H1 (cell line): ENCODE data around the gene LYRM7. TPM values are rescaled to one million over a fixed set of nuclear protein-coding genes. Genes with fewer than 3 reads are reported as not detected.

ENCODE experiments used
- RAD21 ChIP-seq, 2 experiments: IDR thresholded peaks in 1 of 2; conservative IDR thresholded peaks in 1 of 2; 2 replicates each; pipeline ENCODE4 v1.6.1; 2011; ENCODE audit warnings: low read depth in 2 of 2, low read length in 2 of 2, improper control_type of control experiment in 1 of 2, inconsistent platforms in 1 of 2, mild to moderate bottlenecking in 1 of 2, moderate library complexity in 1 of 2
- RXRA ChIP-seq: IDR thresholded peaks from 2 replicates; pipeline ENCODE4 v1.6.1; 2011; ENCODE audit warnings: low read depth, mild to moderate bottlenecking, low read length, moderate library complexity; ENCODE audit not compliant: insufficient read depth
- polyA plus RNA-seq, 7 experiments: library from polyadenylated mRNA; depleted of rRNA in 3 of 7; stranded (reverse) in 5 of 7; unstranded in 2 of 7; fragments of >200 nt in 5 of 7; fragments of 200-250 nt in 2 of 7; gene quantifications; 1 replicate in 5 of 7; 2 replicates in 1 of 7; 4 replicates in 1 of 7; pipeline versions ENCODE4 v1.2.1 to v1.2.3, GENCODE V29; 2011 to 2013; ENCODE audit warnings: missing spikeins in 2 of 7, mixed read lengths in 2 of 7
- total RNA-seq: library from RNA; stranded (reverse); fragmentation: NEBNext Ultra II Directional; extraction: Animal tissue kit (Norgen Biotek cat#: 25700); gene quantifications from 2 replicates; pipeline ENCODE4 v1.2.1, GENCODE V29; 2021
- TF ChIP-seq, protein P1 (sequence below): fragments of 300-600 bp; sonication (generic); IDR thresholded peaks from 2 replicates; pipeline ENCODE4 v1.7.1; 2012; ENCODE audit warnings: low read length, moderate library complexity, mild to moderate bottlenecking, inconsistent platforms; ENCODE audit not compliant: insufficient replicate concordance

The LYRM7 gene
- total and polyA plus RNA-seq, 2 of the 8 experiments (the other 6 are each of a cell fraction or from before 2014, with no cell fraction given) = 1.9 to 12.6 TPM

DNA sequence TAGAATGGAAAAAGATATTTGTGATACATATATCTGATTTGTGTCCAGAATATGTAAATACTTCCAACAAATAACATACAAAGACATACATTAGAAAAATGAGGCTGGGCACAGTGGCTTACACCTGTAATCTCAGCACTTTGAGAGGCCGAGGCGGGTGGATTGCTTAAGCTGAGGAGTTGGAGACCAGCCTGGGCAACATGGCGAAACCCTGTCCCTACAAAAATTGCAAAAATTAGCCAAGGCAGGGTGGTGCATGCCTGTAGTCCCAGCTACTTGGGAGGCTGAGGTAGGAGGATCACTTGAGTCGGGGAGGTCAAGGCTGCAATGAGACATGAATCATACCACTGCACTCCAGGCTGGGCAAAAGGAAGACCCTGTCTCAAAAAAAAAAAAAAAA lies 47.0 kb downstream of the LYRM7 start (continued):
- TF ChIP-seq RAD21 (IDR thresholded peaks at IDR 0.05 in 1 of 2, conservative IDR thresholded peaks at IDR 0.05 in 1 of 2; ENCODE audit: low read depth in 2 of 2, low read length in 2 of 2) (no peak), RXRA (no peak)
- TF ChIP-seq, protein P1, sequence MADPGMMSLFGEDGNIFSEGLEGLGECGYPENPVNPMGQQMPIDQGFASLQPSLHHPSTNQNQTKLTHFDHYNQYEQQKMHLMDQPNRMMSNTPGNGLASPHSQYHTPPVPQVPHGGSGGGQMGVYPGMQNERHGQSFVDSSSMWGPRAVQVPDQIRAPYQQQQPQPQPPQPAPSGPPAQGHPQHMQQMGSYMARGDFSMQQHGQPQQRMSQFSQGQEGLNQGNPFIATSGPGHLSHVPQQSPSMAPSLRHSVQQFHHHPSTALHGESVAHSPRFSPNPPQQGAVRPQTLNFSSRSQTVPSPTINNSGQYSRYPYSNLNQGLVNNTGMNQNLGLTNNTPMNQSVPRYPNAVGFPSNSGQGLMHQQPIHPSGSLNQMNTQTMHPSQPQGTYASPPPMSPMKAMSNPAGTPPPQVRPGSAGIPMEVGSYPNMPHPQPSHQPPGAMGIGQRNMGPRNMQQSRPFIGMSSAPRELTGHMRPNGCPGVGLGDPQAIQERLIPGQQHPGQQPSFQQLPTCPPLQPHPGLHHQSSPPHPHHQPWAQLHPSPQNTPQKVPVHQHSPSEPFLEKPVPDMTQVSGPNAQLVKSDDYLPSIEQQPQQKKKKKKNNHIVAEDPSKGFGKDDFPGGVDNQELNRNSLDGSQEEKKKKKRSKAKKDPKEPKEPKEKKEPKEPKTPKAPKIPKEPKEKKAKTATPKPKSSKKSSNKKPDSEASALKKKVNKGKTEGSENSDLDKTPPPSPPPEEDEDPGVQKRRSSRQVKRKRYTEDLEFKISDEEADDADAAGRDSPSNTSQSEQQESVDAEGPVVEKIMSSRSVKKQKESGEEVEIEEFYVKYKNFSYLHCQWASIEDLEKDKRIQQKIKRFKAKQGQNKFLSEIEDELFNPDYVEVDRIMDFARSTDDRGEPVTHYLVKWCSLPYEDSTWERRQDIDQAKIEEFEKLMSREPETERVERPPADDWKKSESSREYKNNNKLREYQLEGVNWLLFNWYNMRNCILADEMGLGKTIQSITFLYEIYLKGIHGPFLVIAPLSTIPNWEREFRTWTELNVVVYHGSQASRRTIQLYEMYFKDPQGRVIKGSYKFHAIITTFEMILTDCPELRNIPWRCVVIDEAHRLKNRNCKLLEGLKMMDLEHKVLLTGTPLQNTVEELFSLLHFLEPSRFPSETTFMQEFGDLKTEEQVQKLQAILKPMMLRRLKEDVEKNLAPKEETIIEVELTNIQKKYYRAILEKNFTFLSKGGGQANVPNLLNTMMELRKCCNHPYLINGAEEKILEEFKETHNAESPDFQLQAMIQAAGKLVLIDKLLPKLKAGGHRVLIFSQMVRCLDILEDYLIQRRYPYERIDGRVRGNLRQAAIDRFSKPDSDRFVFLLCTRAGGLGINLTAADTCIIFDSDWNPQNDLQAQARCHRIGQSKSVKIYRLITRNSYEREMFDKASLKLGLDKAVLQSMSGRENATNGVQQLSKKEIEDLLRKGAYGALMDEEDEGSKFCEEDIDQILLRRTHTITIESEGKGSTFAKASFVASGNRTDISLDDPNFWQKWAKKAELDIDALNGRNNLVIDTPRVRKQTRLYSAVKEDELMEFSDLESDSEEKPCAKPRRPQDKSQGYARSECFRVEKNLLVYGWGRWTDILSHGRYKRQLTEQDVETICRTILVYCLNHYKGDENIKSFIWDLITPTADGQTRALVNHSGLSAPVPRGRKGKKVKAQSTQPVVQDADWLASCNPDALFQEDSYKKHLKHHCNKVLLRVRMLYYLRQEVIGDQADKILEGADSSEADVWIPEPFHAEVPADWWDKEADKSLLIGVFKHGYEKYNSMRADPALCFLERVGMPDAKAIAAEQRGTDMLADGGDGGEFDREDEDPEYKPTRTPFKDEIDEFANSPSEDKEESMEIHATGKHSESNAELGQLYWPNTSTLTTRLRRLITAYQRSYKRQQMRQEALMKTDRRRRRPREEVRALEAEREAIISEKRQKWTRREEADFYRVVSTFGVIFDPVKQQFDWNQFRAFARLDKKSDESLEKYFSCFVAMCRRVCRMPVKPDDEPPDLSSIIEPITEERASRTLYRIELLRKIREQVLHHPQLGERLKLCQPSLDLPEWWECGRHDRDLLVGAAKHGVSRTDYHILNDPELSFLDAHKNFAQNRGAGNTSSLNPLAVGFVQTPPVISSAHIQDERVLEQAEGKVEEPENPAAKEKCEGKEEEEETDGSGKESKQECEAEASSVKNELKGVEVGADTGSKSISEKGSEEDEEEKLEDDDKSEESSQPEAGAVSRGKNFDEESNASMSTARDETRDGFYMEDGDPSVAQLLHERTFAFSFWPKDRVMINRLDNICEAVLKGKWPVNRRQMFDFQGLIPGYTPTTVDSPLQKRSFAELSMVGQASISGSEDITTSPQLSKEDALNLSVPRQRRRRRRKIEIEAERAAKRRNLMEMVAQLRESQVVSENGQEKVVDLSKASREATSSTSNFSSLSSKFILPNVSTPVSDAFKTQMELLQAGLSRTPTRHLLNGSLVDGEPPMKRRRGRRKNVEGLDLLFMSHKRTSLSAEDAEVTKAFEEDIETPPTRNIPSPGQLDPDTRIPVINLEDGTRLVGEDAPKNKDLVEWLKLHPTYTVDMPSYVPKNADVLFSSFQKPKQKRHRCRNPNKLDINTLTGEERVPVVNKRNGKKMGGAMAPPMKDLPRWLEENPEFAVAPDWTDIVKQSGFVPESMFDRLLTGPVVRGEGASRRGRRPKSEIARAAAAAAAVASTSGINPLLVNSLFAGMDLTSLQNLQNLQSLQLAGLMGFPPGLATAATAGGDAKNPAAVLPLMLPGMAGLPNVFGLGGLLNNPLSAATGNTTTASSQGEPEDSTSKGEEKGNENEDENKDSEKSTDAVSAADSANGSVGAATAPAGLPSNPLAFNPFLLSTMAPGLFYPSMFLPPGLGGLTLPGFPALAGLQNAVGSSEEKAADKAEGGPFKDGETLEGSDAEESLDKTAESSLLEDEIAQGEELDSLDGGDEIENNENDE = no peak
